H54 (cell line): ENCODE measurements around the gene KLF6.

Experiments
- DNase-seq: peaks from one replicate; pipeline ENCODE4 v3.0.0; 2011; ENCODE audit warnings: low spot score, mixed read lengths; ENCODE audit not compliant: insufficient read length
- FAIRE-seq: peaks from 3 replicates; lab custom pipeline; 2011; peaks lifted over from hg19 to GRCh38; lab: Jason Lieb, UNC
- POLR2A ChIP-seq: IDR thresholded peaks from 2 replicates; pipeline ENCODE4 v1.6.1; 2011; ENCODE audit warnings: low read depth, mild to moderate bottlenecking, low read length

Gene KLF6

GRCh38 chr10:3803927-3804741 lies 19.1 kb upstream of the KLF6 start:
- FAIRE-seq (no peak), DNase-seq (no peak)
- TF ChIP-seq POLR2A: no peak

- TF ChIP-seq POLR2A: no peak
- no peak for DNase-seq
- no peak for FAIRE-seq
These were observed 18.4 kb upstream of the KLF6 start for GRCh38 chr10:3803295-3803926.

- DNase-seq (no peak), FAIRE-seq (no peak)
- TF ChIP-seq POLR2A: no peak
These were observed 17.7 kb upstream of the KLF6 start for GRCh38 chr10:3802526-3803265.

GRCh38 chr10:3801558-3802192 lies 16.7 kb upstream of the KLF6 start:
- no peak for DNase-seq
- FAIRE-seq: no peak
- TF ChIP-seq POLR2A: no peak

- no peak for TF ChIP-seq POLR2A
- no peak for FAIRE-seq
- no peak for DNase-seq
These were observed 15.6 kb upstream of the KLF6 start for GRCh38 chr10:3800586-3800985.

- DNase-seq: no peak
- no peak for FAIRE-seq
- TF ChIP-seq POLR2A: no peak
These were observed 12.7 kb upstream of the KLF6 start for GRCh38 chr10:3797750-3798149.

- DNase-seq: no peak
- no peak for TF ChIP-seq POLR2A
- no peak for FAIRE-seq
These were observed 8.5 kb upstream of the KLF6 start for GRCh38 chr10:3793553-3793952.

GRCh38 chr10:3792710-3793219 lies 7.8 kb upstream of the KLF6 start:
- TF ChIP-seq POLR2A: no peak
- DNase-seq: no peak
- FAIRE-seq: no peak

- no peak for DNase-seq
- no peak for FAIRE-seq
- no peak for TF ChIP-seq POLR2A
These were observed 7.1 kb upstream of the KLF6 start for GRCh38 chr10:3791974-3792633.

GRCh38 chr10:3790858-3791257 lies 5.8 kb upstream of the KLF6 start:
- no peak for FAIRE-seq

GRCh38 chr10:3790272-3790671 lies 5.3 kb upstream of the KLF6 start:
- no peak for FAIRE-seq
- DNase-seq: no peak

More at GRCh38 chr10:3790858-3791257, 5.8 kb upstream of the KLF6 start:
- no peak for TF ChIP-seq POLR2A
- no peak for DNase-seq

GRCh38 chr10:3789621-3790020 lies 4.6 kb upstream of the KLF6 start:
- TF ChIP-seq POLR2A: no peak
- DNase-seq: no peak
- FAIRE-seq: no peak

More at GRCh38 chr10:3790272-3790671, 5.3 kb upstream of the KLF6 start:
- no peak for TF ChIP-seq POLR2A

GRCh38 chr10:3787816-3788215 lies 2.8 kb upstream of the KLF6 start:
- DNase-seq (no peak), FAIRE-seq (no peak)
- TF ChIP-seq POLR2A: no peak

GRCh38 chr10:3787016-3787400 lies 2.0 kb upstream of the KLF6 start:
- FAIRE-seq (no peak), DNase-seq (no peak)
- TF ChIP-seq POLR2A: no peak
